ENCODE measurements around the gene FPGS.

DNA sequence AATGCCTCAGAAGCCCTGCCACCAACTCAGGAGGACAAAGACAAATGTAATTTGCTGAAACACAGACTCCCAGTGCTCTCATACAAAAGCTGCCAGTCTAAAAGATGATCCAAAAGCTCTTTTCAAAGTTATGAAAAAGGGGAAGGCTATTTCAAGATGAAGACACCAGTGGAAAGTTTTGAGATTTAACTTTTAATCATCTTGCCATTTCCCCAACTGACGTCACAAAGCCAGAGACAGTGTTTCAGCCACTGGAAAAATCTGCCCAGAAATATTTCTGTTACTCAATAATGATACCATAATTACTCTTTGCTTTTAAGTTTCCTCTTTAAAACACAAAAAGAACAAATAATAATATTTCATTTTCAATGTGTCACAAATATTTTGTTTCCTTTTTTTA lies 30.9 kb downstream of the FPGS start:
- TF ChIP-seq CTCF (conservative IDR thresholded peaks at IDR 0.05; ENCODE audit: low read length) (no peak), EZH2phosphoT487 (IDR thresholded peaks at IDR 0.05; ENCODE audit: borderline replicate concordance, low read depth, low read length) (no peak)

Data from OCI-LY7 (cell line).